Raji (cell line): Measurements from ENCODE around the gene CACNA2D3.

Source experiments
- POLR2A ChIP-seq: IDR thresholded peaks from 2 replicates; pipeline ENCODE4 v1.6.1; 2011; ENCODE audit warnings: low read depth, low read length, control low read depth; ENCODE audit not compliant: insufficient read depth

Gene CACNA2D3

DNA sequence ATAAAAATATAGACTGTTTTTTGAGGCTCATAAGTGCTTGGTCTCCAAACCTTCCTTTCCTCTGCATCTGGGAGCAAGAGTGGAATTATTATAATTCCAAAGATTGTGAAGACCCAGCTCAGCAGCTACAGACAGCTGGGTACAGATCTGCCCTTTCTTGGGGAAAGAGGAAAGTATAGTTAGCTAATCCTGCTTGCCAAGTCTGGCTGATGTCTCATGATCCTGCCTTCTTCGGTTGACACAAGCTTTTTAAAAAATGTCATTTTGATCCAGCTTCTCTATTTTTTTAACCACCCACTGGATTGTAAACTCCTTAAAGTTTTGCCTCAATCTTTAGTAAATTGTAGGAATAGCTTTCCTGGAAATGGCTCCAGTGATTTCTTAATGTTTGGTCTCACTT lies 624.4 kb downstream of the CACNA2D3 start:
- TF ChIP-seq POLR2A = no peak

DNA sequence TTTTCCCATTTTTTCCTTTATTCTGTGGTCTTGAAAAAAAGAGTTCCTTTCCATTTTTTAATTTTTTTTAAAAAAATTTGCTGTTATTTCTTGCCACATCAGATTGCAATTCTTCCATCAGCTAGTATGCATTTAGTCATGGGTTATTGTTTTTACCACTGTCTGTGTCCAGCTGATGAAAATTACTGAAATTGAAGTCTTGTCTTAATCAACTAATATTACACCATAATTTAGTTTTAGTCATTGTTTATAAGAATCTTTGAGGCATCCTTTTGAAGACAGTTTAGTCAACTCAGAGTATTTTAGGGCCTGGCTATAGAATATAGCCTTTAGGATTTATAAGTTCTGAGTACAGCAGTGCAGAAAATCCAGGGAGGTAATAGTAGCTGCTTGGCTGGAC lies 633.4 kb downstream of the CACNA2D3 start:
- no peak for TF ChIP-seq POLR2A

DNA sequence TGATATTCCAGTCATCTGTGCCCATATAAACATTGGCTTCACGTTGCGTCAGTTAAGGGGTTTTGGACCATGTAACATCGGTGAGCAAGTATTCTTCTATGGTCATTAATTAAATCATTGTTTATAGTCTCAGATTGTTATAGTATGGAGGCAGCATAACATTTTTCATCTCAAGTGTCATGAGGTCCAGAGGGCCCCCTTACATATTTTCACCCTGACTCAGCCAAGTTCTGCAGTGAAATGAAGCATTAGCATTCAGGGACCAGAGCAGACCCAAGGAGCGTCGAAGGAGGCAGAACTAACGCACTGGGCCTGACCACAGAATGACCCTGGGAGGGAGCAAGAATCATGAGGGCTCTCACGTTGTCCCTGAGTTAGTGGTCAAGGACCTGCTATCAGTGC lies 634.0 kb downstream of the CACNA2D3 start:
- no peak for TF ChIP-seq POLR2A

DNA sequence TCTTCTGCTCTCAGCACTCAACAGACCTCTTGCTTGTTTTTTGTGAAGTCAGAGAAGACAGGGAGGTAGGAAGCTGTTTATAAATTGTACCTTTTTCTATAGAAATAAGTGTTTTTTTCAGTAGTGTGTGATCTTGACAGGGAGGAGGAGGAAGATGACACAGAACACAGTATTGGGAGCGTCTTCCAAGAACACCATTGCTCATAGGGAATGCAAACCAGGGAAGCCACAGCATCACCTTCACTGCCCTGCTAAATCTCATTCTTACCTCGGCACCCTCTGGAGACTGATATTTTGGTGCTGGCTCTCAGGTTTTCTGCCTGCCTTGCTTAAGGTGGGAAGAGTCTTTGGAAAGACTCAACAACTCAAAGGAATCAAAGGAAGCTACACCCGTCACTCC lies 636.1 kb downstream of the CACNA2D3 start:
- no peak for TF ChIP-seq POLR2A

DNA sequence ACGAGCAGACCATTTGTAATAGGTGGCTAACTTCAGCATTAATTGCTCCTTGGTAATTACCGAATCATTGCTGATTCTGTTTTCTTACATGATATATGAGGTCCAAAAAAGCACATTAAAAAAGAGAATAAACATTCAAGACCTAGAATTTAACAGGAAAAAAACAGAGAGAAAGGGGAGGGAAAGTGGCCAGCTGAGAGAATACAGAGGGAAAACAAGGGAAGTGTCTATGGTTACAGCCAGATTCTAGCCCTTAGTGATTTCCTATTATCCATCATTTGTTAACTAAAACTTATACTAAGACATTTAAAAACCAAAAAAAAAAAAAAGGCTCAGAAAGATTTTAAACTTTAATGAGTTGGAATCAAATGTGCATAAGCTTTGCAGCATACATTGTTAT lies 636.8 kb downstream of the CACNA2D3 start:
- no peak for TF ChIP-seq POLR2A

DNA sequence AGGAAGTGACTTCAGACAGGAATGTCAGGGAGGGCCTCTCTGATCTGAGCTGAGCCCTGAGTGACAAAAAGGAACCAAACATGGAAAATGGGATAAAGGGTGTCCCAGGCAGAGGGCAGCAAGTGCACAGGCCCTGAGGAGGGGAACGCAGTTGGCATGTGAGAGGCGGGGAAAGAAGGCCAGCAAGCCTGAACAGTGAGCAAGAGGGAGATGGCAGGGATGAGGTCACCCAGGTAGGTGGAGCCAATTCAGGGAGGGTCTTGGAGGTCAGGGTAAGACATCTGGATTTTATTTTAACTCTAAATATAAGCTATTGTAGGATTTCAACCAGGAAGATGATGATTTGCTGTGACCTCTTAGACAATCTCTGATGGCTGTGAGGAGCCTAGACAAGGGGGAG lies 637.8 kb downstream of the CACNA2D3 start:
- no peak for TF ChIP-seq POLR2A

DNA sequence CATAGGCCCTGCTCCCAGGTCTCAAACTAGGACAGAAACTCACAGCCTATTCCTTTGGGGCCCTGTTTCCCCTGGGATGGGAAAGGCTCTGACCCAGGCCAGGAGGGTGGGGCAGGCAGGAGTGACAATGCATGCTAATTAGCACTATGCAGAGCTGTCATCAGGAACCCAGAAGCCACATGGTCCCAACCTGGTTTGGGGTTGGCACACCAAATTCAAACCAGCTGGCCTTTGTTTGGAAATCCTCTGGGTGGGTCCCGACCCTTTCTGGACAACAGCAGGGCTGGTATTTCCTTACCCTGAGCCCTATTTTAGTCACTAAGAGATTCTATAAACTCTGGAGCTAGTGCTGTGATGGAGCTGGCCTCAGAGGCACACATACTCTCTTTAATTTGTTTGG lies 639.3 kb downstream of the CACNA2D3 start:
- TF ChIP-seq POLR2A = no peak

DNA sequence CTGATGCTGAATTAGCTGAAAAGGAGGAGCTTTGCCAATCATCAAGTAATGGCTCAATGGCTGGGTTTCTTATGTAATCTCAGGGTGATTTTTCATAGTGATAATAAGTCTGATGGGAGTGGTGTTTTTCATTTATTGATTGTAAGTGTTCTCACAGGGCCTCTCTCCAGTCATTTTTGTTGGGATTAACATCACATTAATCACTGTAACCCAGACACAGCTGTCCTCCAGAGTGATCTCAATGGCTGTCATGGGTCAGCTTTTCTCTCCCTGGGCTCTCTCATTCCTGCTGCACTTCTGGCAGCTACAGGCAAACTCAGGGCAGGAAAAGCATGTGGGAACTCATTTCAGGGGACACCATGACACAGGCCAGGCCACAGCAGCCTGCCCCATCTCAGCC lies 642.6 kb downstream of the CACNA2D3 start:
- no peak for TF ChIP-seq POLR2A

DNA sequence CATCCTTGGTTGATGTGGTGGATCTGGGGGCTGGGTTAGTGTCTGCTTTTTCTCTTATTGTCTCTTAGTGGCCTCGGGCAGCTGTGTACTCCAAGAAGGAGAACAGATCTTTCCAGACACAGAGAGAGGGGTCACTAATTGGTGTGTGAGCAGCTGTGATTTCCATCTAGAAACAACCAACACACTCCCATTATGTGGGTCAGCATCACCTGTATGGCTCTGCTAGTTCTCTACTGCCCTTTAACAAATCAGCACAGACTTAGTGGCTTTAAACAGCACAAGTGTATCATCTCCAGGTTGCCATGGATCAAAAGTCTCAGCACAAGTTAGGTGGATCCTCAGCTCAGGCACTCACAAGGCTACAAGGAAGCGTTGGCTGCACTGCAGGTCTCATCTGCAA lies 648.7 kb downstream of the CACNA2D3 start:
- TF ChIP-seq POLR2A = no peak

DNA sequence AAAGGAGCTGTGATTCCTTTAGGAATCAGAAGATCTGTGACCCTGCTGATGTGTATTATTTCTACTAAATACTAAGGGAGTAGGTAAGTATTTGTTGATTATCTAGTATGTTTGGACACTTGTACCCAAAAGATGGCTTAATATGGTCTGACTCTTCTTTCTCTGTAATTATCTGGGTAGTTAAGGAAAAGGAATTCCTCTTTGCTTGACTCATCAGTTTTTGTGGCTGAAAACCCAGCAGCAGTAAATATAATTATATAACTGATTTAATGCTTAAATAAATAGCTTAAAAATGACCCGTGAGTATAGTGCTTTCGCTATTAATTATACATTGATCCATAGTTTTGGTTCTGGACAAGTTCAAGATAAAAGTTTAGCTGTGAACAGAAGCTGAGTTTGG lies 649.7 kb downstream of the CACNA2D3 start:
- TF ChIP-seq POLR2A = no peak

DNA sequence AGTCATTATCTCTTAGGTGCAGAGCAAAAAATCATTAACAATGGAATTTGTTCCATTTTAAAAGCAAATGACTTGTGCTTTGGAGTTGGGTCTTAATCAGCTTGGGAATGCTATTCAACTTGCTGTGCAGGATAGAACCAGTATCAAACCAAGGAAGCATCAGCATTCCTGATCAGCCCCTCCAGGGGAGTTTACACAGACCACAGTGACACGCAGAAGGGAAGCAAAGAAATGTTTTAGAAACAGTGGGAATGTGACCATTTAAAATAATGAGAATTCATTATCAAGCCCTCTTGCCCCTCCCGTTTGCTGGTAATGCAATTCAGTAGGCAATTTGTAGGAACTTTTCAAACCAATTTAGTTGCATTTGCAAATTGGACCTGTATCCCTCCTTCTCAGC lies 650.4 kb downstream of the CACNA2D3 start:
- no peak for TF ChIP-seq POLR2A

DNA sequence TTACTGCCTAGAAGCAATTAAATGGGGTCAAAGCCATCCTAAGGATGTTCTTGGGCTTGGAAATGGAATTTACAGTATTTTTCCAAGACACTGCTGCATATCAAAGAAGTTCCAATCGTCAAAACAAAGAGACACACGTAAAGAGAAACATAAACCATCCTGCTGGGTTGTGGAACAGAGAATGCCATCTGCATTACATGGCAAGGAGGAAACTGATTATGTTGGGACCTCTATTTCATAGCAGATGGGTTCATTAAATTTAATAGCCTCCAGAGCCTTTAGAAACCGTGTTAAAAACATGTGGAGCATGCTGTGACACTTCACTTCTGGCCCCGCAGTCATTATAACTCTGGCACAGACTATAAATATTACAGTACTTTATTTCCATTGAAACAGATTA lies 650.9 kb downstream of the CACNA2D3 start:
- no peak for TF ChIP-seq POLR2A

DNA sequence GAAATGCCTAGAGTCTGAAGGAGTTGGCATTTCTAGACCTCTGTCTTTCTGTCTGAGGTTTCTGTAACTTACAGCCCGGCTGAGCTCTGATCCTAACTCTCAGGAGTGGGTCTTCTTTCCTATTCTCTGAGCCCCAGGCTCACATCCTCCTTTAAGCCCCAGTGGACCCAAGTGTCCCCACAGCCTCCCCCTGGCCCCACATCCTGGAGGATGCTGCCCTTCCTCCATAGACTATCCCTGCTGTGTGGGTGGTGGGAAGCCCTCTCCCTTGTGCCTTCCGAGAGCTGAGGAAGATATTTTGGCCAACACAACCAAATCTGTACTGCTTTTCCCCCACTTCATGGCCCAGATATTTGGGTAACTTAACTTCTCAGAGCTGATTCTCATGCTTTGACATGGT lies 654.2 kb downstream of the CACNA2D3 start:
- no peak for TF ChIP-seq POLR2A

DNA sequence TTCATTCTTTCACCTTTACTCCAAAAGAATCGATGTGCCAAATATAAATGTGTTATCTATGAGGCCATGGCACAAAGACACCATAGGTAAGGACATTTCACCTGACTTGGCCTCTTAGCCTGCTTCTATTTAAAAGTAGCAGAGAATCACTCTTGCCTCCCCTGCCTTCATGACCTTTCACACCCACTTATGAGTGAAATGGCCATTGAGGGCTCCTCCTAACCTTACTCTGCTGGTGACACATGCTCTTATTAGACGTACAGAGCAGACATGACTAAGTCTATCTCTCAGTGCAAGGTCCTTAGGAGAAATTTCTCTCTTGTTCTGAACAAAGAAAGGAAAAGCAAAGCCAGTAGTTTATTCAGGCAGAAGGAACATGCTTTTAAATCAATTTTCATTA lies 654.8 kb downstream of the CACNA2D3 start:
- TF ChIP-seq POLR2A = no peak

DNA sequence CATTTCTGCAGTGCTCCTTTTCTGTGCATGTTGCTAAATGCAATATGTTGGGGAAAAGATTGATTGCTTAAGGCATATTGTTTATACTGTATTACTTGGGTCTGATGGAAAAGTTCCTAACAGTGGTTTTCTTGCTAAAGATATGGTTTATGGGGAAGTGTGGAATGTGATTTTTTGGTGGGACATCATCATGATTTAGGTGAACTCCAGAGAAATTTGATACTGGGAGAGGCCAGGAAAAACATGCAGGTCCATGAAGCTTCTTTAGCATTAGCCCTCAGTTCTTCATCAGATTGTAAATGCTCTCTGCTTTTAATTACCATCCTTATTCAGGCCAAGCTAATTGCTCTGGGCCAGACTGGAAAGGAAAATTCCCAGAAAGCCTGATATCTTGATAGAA lies 658.0 kb downstream of the CACNA2D3 start:
- TF ChIP-seq POLR2A = no peak

DNA sequence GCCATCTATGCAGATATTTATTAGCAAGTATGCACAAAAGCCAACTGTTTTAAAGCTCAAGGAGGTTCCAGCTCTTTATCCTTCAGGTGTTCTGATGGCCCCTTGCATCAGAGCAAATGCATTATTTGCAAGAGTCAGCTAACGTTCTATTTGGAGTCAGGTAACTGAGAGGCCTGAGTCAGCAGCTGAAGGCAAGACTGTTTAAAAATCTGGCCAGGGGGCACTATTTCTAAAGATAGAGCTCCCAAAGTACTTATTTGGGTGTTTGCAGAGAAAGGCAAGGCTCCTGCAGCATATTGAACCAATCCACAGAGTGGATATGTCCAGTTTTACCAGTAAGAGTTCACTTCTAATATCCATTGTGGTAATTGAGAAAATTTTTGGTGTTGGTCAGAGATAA lies 659.4 kb downstream of the CACNA2D3 start:
- no peak for TF ChIP-seq POLR2A

DNA sequence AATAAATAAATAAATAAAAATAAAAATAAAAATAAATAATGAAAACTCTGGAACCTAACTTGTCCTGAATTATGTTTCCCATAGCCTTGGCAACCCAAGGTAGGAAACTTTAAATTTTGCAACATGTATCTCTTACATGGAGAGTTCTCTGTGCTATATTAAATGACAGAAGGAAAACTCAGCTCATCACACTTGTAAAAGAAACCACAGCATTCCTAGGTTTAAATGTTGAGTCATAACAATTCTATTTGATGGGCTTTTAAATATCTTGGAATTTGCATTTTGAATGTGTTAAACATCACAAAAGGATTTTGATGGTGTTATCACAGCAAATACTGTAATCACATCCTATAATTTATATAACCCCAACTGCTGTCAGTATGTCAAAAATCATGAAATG lies 661.3 kb downstream of the CACNA2D3 start:
- TF ChIP-seq POLR2A = no peak

DNA sequence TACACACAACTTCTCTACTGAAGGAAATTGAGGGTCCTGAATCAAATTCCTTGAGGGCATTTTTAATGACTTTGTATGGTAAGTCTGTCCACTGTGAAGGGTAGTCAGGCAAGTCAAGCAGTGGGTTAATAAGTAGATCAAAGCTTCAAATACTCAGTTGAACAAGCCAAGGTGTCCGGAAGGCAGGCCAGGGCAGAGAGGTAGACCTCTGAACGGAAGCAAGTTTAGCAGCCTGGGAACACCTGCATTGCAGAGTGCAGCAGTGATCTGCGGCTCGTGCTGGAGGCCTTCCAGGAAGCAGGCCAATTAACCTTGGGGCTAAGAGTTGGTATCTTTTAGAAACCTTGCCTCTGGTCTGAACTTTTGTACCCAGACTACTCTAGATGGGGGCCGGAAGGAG lies 661.7 kb downstream of the CACNA2D3 start:
- no peak for TF ChIP-seq POLR2A

DNA sequence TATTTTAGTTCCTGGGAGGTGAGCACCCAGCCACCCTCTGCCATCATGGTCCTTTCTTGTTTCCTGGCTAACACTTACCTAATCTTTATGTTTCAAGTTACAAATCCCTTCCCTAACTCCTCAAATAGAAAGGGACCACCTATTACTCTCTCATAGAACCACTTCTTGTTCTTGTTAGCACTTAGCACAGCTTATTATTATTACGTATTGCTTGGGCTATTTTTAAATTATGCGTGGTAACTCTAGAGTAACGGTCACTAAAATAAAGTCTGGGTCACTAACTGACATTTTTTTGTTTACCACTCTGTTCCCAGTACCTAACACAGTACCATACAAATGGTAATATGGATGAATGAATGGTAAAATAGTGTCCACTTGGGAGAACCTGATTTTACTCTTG lies 663.6 kb downstream of the CACNA2D3 start:
- TF ChIP-seq POLR2A = no peak

DNA sequence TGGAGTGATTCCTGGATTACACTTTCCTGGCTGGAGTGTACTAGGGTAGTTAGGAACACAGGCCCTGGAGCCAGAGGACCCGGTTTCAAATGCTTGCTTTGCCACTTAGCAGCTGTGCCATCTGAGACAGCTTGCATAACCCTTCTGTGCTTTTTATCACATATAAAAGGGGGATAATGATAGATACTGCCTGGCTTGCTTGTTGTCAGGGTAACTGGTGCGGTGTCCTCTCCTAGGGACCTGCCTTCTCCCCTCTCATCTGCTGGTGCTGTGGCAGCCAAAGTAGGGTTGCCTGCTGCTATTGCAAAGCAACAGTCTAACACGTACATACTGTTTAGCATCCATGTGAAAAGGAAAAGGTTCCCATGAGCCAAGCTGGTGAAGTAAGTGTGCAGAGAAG lies 667.7 kb downstream of the CACNA2D3 start:
- no peak for TF ChIP-seq POLR2A
